GM12872 (cell line): ENCODE data around the gene ATPAF1.

Experiments
- CTCF ChIP-seq: IDR thresholded peaks from 3 replicates; pipeline ENCODE4 v1.5.1; 2011; ENCODE audit warnings: low read depth, mild to moderate bottlenecking, low read length, moderate library complexity; ENCODE audit not compliant: insufficient read depth

ATPAF1 gene

GRCh38 chr1:46697053-46697452 lies 28.9 kb upstream of the ATPAF1 start:
- no peak for TF ChIP-seq CTCF

DNA sequence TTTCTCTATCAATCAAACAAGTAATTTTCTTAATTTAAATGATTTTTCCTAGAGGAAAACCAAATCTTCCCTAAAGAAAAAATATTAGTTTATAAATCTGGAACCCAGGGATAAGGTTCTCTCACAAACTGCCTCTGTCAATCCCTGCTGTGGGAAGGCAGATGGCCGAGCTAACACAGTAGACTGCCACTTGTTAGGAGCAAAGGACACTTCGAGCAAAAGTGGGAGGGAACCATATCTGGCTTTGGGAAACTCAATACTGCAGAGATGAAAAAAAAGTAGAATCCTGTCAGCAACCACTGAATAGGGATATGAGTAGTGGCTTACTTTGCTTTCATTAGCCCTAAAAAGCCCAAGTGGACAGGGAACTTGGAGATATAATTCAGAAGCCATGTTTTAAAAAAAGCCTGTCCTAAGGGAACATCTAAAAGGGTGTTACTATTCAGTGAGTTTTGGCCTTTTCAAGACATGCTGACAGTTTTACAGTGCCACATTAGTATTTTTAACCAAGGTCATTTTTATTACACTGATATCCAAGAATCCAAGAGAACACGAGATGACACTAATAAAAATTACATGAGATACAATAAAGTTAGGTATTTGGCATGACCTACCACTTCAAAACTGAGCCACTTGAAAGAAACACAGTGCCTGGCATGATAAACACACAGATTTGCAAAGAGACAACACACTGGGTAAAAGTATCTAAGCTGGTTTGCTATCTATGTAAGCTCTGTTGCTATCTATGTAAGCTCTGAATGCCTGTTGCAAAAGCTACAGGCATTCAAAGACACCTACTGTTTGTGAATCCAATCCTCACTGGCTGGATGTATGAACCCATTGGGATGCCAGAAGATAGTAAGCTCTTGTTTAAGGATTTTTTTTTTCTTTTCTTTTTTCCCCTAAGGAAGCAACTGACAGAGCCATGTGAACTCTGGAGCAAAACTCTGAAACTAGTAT lies 24.9 kb upstream of the ATPAF1 start:
- no peak for TF ChIP-seq CTCF

DNA sequence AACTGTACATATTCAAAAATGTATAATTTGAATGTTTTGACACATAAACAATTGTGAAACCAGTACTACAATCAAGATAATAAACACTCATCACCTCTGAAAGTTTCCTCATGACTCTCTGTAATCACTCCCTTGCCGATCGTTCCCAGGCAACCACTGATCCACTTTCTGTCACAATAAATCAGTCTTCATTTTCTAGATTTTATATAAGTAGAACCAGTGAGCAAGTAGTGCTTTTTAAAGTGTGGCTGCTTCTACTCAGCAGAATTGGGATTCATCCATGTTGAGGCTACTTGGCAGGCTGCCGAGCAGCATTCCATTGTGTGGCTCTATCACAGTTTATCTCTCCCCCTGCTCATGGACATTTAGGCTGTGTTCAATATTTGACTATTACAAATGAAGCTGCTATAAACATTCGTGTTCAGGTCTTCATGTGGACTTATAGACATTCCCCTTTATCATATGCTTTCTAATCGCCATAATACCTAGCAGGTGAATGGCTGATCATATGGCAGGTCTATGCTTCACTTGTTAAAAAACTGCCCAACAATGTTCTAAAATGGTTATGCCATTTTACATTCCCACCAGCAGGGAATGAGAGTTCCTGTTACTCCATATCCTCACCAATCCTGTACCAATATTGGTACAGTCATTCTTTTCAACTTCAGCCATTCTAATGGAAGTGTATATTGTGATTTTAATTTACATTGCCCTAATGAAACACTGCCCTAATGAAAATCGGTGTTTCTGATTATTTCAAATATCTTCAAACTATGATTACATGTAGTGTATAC lies 24.0 kb upstream of the ATPAF1 start:
- TF ChIP-seq CTCF: no peak

- no peak for TF ChIP-seq CTCF
Measured at GRCh38 chr1:46690931-46691421, 22.8 kb upstream of the ATPAF1 start.

DNA sequence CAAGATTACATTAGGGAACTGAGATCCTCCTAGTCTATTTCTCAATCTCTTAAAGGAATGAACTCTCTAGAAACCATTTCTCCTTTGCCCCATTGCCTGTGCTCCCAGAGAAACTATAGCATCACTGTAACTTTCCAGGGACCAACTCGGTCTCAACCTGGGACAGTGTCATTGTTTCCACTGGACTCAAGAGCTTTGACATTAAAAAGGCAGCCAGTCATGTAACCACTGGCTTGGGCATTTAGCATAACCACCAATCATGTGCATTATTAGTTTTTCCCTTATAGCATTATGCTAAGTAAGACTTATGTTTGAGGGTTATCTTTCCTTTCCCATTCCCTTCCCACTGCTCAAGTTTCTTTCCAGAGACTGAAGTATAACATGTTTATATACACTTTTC lies 21.7 kb upstream of the ATPAF1 start:
- TF ChIP-seq CTCF: no peak

- TF ChIP-seq CTCF: no peak
Measured at GRCh38 chr1:46689356-46689755, 21.2 kb upstream of the ATPAF1 start.

- no peak for TF ChIP-seq CTCF
Measured at GRCh38 chr1:46687921-46688509, 19.9 kb upstream of the ATPAF1 start.
